Measurements from ENCODE around the gene ITIH3.

ITIH3 gene

DNA sequence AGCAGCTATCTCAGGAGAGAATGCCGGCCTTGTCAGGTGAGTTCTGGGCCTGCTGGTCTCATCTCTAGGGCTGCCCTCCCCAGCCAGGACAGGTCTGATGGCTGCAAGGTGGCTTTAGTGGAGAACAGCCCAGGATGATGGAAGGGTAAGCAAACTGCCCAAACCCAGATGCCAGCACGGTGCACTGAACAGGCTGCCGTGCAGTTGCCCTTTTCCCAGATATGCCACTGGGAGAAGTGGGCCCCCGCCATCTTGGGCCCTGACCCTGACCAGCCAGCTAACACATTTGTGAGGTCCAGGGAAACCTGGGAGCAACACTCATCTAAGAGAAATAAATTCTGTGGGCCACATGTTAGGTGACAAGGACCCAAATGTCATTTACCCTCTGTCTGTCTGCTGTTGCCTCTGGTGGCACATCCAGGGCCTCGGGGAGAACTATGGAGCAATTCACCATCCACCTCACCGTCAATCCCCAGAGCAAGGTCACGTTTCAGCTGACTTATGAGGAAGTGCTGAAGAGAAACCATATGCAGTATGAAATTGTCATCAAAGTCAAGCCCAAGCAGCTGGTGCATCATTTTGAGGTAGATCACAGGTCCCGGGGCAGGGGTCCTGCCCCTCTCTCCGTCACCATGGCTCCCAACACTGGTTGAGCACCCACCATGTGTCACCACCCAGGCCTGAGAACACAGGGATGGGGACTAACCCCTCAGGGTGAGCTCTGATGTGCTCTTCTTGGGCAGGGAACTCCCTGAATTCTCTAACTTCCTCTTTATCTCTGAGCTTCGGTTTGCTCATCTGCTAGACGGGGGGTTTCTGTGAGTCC is 15.4 kb upstream of the ITIH3 start:
- no peak for DNase-seq (ENCODE audit: low spot score)

GRCh38 chr3:52779837-52780585 is 14.6 kb upstream of the ITIH3 start:
- no peak for DNase-seq (ENCODE audit: low spot score)

DNA sequence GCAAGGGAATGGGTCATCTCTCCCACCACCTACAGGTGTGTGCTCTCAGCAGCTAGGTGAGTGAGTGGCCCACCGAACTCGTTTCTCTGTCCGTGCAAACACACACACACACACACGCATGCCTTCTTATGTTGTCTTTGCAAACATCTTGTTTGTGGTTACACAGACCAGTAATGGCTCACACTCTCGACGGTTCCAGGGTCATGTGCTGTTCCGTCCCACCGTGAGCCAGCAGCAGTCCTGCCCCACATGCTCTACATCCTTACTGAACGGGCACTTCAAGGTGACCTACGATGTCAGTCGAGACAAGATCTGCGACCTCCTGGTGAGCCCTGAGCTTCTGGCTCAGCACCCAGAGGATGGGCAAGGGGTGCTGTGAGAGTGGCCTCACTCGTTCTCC is 12.9 kb upstream of the ITIH3 start:
- DNase-seq (ENCODE audit: low spot score), result no peak

DNA sequence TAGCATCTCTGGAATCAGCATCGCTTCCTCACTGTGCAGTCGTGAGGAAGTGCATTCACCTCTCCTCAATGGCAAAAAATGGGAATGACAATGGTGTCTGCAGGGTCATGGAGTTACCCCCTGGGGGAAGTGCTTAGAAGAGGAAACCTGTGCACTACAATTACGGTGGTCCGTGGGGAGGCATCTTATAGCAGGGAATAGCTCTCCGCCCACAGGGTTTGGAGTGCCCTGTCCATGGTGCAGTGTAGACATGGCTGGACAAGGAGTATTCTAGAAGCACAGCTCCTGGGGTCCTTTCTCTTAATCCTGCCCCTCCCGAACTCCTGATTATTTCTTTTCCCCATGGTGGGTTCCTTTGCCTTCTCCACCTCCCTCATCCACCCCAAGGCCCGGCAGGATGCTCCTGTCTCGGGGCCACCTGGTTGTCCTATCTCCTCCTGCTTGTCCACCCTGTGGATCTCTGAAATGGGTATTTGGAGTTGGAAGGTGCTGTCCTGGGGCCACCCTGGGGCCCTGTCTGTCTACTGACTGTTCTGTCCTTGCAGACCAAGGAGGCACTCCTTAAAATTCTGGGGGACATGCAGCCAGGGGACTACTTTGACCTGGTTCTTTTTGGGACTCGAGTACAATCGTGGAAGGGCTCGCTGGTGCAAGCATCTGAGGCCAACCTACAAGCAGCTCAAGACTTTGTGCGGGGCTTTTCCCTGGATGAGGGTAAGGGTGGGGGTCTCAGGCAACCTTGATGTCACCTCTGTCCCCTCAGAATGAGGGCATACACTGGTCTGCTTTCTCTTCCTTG is 12.0 kb upstream of the ITIH3 start:
- no peak for DNase-seq (ENCODE audit: low spot score)

DNA sequence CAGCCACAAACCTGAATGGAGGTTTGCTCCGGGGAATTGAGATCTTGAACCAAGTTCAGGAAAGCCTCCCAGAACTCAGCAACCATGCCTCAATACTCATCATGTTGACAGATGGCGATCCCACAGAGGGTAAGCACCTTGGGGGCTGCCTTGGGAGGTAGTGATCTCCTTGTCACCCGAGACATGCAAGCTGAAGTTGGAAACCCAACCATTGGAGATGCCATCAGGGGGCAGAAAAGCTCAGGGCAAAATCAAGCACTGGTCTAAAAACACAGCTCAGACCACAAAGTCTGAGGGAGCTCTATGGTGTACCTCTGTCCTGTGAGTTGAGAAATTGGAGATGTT is 11.4 kb upstream of the ITIH3 start:
- DNase-seq (ENCODE audit: low spot score), result no peak

GRCh38 chr3:52784021-52784621 is 10.5 kb upstream of the ITIH3 start:
- no peak for DNase-seq (ENCODE audit: low spot score)

DNA sequence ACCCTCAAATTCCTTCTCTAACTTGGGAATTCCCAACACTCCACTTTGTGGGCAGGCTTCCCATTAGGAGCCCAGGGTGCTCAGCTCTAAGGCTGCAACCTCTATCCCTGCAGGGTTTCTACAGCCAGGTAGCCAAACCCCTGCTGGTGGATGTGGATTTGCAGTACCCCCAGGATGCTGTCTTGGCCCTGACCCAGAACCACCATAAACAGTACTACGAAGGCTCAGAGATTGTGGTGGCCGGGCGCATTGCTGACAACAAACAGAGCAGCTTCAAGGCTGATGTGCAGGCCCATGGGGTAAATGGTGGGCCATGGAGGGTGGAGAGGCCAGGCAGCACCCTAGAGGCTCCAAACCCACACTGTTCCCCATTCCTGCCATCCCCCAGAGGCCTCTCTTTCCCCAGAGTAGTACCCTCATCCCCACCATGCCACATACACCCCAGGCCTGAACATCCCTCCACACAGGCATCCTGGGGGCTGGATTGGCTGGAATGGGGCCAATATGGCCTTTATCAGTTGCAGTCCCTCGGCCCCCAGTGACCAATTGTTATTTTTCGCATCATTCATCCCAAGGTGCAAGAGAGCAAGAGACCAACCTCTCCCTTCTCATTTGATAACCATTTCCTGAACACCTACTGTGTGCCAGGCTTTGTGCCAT is 9.5 kb upstream of the ITIH3 start:
- DNase-seq (ENCODE audit: low spot score), result no peak

DNA sequence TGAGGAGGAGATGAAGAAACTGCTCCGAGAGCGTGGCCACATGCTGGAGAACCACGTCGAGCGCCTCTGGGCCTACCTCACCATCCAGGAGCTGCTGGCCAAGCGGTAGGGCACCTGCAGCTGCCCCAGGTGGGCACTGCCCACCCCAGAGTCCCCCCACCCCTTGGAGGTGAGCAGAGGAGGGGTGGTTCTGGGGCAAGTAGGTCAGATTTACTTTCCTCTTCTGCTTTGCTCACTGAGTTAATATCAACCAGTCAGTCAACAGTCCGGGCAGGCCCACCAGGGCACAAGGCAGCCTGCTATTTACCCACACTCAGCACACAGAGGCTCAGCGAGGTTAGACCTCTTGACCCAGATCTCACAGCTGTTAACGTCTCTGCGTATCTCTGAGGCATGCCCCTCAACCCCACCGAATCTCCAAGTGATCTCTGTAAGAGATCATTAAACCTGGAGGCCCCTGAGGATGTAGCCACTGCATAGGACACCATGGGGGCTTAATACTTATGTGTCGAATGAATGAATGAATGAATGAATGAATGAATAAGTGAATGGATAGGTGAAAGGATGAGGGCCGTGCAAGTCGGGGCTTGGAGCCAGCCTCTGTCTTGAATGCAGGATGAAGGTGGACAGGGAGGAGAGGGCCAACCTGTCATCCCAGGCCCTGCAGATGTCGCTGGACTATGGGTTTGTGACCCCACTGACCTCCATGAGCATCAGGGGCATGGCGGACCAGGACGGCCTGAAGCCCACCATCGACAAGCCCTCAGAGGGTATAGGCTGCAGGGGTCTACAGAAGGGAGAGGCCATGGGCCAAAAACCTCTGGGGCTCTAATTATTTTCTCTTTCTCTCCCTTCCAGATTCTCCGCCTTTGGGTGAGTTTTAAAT is 8.0 kb upstream of the ITIH3 start:
- no peak for DNase-seq (ENCODE audit: low spot score)

DNA sequence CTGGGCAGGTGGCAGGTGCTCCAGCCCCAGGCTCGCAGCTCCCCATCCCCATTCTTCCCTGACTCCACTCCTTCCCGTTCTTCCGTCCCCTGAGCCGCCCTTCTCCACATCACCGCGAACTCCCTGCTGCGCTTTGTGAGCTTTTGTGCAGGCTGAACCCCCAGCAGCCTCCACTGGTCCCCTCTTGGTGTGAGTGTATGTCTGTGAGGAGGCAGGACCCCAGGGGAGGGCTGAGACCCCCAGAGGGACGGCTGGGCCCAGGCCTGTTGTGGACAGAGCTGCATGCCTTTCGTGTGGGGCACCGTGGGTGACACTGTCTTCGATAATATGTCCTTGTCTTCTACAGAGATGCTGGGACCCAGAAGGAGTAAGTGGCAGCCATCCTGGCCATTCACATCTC is 7.3 kb upstream of the ITIH3 start:
- no peak for DNase-seq (ENCODE audit: low spot score)

DNA sequence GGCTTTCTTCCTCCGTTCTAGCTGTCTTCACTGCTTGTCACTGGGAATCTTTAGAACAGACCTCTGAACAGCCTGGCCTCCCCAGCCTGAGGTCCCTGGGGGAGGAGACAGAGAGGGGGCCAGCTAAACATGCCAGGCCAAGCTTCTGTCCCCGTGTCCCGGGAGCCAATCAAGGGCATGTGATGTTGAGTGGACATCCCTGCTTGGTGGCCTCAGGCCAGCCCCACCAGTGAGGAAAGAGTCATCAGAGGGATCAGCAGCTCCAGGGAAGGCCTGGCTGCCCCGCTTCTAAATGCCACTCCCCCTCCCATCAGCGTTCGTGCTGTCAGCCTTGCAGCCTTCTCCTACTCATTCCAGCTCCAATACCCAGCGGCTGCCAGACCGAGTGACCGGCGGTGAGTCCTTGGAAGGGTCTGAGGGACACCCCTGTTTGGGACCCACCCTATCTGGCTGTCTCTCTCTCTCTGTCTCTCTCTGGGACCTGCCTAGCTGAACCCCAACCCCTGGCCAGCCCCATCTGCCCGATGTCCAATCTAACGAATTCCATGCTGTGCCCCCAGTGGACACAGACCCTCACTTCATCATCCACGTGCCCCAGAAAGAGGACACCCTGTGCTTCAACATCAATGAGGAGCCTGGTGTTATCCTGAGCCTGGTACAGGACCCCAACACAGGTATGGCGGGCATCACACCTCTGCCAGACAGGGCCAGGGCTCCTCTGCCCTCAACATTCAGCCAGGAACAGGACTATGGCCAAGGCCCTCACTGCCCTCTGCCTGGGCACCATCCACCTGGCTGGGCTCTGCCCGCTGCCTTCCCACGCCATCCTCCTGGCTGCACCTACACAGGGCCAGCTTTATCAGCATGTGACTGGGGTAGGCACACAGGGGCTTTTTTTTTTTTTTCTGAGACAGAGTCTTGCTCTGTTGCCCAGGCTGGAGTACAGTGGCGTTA is 6.6 kb upstream of the ITIH3 start:
- no peak for DNase-seq (ENCODE audit: low spot score)

DNA sequence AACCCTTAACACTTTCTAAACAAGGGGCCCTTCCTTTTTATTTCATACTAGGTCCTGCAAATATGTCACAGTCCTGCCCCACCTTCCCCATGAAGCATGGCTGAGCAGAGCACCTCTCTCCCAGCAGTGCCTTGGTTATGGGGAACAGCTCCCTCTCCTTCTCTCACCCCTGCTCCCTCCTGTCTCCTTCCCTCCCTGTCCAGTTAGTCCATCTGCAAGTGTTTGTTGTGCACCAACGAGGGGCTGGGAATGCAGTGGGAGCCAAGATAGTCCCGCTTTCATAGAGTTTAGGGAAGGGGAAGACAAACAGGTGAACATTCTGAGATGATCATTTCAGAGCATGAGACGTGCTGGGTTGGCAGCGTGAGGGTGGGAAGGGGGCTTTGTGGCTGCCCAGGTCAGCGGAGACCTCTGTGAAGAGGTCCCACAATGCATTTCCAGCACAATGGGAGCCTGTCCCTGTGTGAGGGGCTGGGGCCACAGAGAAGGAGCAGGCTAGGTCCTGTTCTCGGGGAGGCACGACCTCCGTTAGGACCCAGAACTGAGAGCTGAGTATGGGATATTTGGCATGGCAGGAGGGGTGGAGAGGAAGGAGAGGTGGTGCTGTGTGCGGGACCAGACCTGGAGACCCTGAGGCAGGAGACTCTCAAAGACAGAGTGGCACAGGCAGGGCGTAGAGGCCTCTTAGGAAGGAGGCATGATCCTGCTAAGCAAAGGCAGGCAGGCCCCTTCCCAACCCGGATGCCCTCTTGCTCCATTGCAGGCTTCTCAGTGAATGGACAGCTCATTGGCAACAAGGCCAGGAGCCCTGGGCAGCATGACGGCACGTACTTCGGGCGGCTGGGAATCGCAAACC is 5.5 kb upstream of the ITIH3 start:
- DNase-seq (ENCODE audit: low spot score), result no peak

DNA sequence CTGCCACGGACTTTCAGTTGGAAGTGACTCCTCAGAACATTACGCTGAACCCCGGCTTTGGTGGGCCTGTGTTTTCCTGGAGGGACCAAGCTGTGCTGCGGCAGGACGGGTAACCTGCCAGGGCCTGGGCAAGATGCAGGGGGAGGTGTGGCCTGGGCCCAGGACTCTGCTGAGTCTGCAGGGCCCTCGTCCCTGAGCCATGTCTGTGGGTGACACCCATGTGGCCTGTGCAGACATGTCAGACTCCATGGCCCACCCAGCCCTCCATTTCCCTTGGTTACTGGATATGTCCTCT is 4.9 kb upstream of the ITIH3 start:
- DNase-seq (ENCODE audit: low spot score), result no peak

DNA sequence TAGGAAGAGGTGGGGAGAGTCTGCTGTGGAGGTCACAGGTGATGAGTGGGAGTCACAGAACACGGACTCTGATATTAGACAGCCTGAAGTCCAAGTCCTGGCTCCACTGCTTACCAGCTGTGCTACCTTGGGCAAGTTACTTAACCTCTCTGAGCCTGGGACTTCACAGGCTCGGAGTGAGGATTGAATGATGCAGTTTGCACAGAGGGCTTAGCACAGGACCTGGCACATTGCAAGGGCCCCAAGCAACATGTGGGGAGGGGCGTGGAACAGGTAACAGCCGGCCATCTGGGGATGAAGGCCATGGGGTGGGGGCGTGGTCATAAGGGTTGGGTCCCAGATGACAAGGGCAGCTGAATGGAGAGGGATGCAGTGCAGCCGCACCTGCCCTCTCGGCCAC is 4.3 kb upstream of the ITIH3 start:
- DNase-seq (ENCODE audit: low spot score), result no peak

DNA sequence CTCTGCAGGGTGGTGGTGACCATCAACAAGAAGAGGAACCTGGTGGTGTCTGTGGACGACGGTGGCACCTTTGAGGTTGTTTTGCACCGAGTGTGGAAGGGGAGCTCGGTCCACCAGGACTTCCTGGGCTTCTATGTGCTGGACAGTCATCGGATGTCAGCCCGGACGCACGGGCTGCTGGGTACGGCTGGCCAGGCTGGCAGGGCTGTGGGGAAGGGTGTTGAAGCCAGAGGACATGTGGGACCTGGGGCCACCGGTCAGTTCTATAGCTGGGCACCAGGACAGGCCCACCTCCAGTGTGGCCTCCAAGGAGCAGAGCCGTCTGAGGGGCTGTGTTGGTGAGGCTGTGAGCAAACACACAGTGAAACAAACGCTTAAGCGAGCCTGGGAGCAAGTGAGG is 3.9 kb upstream of the ITIH3 start:
- no peak for DNase-seq (ENCODE audit: low spot score)

- no peak for DNase-seq (ENCODE audit: low spot score)
Measured at GRCh38 chr3:52791366-52791765, 3.2 kb upstream of the ITIH3 start.

- no peak for DNase-seq (ENCODE audit: low spot score)
Measured at GRCh38 chr3:52791928-52792327, 2.7 kb upstream of the ITIH3 start.

DNA sequence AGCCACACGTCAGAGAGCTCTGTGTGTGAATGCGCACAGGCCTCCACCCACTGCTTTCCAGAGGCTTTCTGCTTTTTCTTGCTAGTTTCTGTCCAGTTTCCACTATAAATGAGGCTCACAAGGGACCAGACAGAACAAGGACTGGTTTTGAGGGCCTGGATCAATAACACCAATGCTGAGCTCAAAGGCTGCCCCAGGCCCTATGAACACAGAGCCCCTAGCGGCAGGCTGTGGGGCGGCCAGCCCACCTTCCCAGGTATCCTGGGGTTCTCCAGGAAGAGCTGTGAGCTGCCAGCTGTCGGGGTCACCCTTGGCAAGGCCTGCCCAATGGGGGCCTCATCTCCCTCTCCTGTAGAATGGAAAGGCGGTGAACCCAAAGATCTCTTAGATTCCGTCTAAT is 2.2 kb upstream of the ITIH3 start:
- DNase-seq (ENCODE audit: low spot score), result no peak

GRCh38 chr3:52792961-52793695 is 1.5 kb upstream of the ITIH3 start:
- no peak for DNase-seq (ENCODE audit: low spot score)

All from kidney tubule cell (primary cell).